TTC549 (cell line): Measurements from ENCODE around the gene MAPRE2.

Source experiments
- FAIRE-seq: peaks from 2 replicates; lab custom pipeline; 2012; peaks lifted over from hg19 to GRCh38; lab: Jason Lieb, UNC

Gene MAPRE2

DNA sequence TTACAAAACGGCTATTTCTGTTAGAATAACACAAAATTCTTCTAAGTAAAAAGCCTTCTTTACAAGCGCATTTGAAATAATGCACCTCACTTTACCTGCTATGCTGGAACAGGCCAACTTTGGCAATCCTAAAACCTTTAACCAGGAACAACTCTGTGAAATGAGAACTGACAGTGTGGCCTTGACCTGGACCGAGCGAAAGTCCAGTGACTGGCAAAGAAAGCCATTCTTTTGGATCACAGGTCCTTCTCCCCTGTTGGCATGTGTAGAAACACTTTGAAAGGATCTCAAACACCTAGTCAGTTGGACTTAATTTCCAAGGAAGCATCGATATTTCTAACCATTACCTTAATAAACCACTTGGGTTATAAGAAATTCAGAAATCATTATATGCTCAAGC lies 21.2 kb downstream of the MAPRE2 start:
- no peak for FAIRE-seq

DNA sequence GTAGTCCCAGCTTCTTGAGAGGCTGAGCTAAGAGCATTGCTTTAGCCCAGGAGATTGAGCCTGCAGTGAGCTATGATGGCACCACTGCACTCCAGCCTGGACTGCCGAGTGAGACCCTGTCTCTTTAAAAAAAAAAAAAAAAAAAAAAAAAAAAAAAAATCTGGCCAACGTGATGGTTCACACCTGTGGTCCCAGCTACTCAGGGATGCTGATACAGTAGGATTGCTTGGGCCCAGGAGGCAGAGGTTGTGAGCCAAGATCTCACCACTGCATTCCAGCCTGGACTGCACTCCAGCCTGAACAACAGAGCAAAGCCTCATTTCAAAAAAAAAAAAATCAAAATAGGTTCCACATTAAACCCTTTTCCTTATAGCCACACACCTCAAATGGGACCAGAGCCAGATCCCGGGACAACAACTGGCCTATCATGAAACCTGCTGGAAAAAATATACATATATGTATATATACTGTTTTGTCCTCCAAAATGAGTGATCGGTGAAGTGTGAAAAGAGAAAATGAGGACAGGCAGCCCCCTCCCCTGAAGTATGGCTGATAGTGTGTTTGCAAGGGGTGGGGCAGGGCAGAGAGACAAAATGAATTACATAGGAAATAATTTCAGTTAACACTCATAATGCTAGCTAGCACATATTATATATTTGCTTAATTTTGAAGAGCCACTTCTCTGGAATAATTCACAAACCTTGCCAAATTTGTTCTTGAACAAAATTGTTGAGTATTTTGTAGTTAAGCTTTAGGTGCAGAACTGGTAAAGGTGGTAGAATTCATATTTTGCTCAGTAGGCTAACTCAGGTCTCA lies 22.9 kb downstream of the MAPRE2 start:
- no peak for FAIRE-seq

DNA sequence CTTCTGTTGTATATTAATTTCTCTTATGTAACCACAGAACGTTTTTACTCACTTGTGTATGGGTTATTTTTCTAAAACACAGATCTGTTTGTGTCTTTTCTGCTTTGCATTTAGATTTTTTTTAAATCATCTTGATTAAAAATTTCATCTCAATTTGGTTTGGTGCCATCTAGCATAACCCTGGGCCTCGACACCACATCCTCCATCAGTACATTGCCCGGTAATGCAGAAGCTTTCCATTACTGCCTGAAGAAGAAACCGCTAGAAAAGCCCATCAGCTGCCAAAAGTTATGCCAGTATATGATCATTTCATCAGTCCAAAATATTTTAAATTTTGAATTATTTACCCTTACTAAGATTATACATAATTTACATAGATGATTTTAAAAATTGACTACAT lies 26.2 kb downstream of the MAPRE2 start:
- no peak for FAIRE-seq

DNA sequence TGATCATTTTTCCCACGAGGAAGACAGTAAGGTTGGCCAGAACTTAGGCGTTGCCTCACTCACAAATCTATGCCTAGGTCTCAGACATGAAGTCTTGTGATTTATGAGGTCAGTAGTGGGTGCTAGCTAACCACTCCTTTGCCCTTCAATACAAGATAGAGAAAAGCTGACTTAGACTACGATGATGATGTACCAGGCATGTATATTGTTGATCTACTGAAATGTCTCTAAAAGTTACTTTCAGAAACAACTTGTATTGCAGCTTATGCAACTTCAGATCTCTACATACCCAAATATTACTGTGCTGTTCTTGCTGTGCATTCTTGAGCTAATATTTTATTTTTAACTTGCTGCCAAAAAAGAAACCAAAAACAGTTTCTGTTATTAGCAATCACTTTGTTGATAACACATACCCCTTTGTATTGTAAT lies 30.6 kb downstream of the MAPRE2 start:
- no peak for FAIRE-seq

DNA sequence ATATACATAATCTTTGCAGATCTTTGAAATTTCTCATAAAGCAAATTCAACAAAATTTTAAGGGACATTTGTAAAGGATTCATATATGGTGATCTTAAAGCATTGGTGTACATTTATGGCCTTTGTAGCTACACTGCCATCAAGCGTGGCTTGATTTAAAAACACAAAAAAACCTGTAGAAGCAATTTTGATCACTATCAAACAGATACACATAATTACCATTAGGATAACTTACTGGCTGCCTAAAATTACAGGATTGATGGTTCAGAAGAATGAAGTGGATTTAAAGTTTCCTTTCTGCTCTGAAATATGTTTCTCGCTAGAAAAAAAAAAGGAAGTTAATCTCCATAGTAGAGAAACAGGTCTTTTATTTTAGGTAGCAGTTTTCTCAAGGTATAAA lies 31.4 kb downstream of the MAPRE2 start:
- no peak for FAIRE-seq

DNA sequence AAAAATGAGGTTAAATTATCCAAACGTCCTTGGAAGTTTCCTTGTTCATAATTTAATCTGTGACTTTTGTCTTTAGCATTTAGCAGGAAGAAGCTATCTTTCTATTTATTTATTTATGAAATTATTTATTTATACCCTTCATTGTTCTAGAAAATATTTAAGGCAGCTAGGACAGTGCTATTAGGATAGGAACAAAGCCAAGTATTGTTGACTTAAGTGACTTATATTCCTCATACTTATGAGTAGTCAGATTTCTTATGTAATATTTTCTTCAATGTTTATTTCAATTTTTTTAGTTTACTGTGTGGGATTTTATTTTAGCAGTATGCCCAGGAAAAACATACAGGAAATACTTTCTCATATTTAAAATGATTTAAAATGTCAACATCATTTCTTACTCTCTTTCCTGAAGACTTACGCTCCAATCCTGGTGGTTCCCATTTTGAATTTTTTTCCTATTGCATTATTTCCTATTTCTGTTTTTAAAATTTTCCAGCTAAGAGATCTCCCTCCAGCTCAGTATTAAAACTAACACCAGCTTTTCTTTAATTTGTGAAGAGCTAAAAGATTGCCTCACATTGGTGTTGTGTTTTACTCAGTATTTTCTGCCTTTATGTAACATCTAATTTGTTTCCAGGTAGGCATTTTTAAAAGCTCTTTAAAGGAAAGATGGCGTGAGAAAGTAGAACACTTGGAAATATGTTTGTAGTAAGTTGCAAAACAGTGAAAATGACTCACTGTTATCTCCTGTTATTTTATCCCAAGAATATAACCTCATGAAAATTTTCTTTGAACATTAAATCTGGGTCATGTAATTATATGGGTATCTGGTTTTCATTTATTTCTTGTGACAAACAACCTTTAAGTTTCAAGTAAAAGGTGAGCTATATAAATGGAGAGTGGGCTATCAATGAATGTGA lies 32.2 kb downstream of the MAPRE2 start:
- FAIRE-seq: no peak

DNA sequence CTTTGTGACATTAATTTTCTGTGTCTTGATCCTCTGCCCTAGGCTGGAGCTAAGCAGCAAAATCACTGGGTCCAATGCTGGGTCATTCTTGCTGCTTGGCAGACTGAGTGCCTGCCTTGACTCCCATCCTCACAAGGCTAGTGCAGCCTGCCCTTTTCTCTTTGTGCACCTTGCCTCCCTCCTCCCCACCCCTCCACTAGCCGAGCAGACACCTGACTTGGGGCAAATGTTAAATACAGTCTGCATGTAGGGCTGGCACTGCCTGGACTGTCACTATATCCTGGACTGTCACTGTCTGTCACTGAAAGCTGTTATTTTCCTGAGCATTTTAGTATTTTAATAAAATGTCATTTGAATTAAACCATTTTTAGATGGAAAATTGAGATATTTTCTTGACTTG lies 33.4 kb downstream of the MAPRE2 start:
- no peak for FAIRE-seq

DNA sequence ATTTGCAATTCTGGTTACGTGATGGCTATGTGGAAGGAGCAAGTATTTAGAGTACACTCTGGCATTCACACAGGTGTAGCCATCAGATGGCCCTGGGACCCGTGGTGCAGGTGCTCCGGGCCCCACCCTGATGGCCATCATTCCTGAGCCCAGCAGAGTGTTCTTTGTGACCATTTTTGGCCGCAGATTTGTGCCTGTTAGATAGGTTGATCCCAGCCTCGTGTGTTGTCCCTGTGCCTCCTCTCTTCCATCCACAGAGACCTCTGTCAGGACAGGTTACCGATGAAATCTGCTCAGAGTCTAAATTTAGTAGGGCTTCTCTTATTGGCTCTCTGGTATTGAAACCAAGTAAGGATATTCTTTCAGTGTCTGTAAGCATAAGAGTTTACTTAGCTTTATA lies 33.9 kb downstream of the MAPRE2 start:
- no peak for FAIRE-seq

DNA sequence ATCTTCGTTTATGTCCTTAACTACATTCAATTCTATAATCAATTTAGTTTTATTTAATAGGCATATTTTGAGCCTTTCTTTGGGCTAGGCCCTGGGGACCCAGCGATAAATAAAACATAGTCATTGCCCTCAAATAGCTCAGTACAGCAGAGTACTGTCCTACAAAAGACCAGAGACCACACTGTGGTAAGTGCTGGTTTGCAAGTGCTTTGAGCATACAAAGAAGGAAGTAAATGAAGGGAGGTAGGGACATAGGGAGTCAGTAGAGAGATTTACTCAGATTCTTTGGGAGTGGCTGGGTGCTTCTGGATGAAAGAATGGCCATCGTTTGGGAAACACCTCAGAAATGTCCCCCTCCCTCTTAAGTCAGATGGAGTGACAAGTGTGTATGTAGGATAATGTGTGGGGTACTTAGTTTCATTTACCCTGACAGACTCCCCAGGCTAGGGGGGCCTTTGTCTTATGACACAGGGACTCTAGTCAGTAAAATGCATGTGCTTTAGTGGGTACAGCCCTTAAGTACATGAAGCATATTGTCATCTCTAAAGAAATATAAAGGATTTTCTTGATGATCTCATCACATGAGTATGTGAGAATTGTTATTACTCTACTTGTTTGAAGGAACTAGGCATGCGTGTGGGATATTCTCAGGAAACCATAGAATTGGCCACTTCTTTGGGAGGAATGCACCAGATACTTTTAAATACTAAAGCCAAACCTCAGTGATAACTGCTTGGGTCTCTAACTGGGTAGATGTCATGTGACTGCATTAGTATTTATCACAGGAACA lies 35.1 kb downstream of the MAPRE2 start:
- FAIRE-seq: no peak

DNA sequence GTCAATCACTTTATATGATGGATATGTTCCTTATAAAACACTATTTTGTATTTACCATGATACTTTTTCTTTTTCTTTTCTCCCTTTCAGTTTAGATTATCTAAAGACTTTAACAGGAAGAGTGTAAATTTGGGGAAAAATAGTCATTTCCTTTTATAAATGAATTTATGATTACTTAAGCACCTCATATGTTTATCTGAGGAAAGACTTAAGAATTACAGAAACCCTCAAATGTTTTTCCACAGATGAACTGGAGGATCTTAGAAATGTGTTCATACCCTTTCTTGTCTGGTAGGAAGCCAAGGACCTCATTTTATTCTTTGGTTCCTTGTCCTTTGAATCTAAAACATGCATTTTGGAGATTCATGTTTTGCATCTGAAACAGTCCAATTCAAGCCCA lies 36.7 kb downstream of the MAPRE2 start:
- FAIRE-seq: no peak

DNA sequence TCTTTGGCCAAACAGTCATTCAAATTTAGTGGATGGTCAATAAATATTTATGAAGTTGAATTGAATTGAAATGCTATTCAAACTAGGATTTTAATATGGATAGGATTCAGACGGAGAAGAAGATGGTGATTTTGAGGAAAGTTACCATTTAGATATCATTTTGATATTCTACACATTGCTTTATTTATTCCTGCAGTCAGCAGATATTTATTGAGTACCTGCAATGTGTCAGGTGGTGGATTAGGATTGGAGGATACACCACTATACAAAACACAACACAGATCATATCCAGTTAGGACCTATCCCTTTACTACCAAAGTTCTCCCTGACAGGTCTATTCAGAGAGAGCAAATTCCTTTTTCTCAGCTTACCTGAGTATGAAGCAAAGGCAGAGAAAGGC lies 38.8 kb downstream of the MAPRE2 start:
- FAIRE-seq: no peak

DNA sequence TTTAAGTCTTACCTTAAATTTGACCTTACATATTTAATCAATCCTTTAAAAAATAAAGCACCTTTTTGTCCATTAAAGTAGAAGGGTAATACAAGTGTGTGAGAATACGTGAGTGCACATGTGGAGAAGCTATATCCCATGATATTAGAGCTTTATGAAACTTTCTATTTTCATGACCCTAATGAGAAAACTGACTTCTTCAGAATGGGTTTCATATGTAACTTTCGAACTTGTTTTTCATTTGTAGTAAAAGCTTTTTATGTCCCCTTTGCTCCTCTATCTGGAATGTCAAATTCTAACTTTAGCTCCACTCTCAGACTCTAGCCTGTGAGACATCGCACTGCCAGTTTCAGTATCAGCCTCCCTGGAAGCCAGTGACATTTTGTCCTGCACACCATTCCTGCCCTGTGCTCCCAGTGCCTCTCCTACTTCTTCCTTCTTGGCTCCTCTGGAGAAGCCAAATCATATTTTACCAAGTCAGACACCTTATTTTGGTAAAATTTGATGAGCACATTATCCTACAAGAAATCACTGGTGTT lies 42.0 kb downstream of the MAPRE2 start:
- FAIRE-seq: no peak

DNA sequence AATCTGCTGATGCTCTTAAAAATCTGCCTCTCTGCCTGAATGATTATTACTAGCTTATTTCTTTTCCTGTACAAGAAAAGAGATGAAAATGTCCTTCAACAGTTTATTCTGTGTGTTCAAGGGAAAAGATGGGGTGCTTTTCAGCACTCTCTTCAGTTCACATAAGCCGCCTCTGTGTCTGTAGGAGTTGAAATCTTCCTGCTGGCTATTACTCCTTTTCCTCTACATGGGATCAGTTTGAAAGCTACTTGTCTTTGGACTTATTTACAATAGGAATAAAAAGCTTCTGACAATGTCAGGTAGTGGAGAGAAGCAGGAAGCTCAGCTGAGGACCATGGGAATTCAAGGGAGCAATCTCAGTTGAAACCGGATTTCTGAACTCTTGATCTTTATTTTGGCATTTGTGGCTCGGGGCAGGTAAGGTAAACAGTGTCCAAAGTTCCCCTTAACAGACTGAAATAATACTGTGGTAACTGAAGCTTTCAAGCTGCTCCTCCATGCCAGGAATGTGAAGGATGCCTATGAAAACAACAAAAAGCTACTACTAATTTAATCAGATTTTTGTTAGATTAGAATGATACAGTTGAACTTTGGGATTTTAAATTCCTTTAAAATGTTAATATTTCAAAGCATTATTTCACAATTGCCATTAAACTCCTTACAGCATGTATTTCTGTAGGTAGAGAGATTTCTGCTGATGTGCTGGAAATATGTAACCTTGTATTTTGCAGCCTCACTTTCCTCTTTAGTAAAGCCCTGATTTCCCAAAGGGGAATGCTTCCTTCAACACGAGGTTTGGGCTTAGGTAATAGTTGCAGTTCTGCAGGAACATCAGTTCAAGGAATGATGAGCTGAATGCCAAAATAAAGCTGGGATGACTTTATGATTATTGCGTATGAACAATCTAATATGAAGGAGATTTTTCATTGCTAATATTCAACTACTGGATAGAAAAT lies 43.6 kb downstream of the MAPRE2 start:
- no peak for FAIRE-seq

DNA sequence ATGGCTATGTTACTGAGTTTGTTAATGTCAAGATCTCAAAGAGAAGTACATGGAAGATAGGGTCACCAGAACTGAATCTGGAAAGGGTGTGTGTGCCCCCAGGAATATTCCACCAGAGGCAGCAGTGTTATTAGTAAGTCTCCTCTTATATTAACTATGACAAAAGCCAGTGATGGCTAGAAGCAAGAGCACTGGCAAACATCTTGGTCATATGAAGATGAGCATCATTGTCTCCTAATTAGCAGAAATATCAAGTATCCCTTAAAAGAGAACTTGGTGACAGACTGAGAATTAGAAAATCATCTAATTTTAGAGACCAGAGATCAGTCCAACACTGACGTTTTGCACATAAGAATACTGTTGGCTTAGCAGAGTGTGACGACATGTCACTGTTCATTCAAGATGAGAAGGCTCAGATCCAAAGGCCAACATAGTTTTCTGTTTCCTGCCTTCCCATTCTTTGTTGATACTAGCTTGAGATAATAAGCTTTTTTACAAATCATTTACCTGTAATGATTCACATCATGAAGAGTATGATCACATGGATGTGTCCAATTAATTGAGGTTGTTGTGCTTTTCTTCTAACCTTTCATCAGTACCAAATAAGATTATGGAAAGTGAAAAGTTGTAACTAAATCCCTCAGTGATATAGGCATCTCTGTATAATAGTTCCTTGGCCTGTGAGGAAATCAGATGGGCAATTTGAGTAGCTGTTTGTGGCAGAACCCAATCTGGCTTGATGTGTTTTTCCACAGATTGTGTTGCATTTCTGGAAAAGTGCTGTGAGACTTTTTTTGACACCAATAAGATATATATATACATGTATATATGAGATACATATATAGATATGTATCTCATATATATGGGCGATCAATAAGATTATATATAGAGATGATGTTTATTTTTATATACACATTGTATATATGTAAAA lies 44.5 kb downstream of the MAPRE2 start:
- no peak for FAIRE-seq

DNA sequence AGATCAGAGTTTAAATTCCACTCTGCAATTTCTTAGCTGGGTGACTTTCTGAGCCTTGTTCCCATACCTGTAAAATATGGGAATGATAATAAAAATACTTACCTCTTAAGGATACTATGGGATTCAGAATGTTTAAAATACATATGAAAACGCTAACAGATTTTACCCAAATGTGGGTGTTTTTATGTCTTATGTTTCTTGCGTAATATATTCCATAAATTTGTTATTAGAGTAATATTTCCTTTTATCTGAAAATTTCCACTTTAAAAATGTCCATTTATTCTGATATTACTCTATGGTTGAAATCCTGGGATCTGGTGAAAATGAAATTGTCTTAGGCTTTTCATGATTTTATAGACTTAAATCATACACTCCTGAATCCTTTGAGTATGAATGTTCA lies 45.5 kb downstream of the MAPRE2 start:
- FAIRE-seq: no peak

DNA sequence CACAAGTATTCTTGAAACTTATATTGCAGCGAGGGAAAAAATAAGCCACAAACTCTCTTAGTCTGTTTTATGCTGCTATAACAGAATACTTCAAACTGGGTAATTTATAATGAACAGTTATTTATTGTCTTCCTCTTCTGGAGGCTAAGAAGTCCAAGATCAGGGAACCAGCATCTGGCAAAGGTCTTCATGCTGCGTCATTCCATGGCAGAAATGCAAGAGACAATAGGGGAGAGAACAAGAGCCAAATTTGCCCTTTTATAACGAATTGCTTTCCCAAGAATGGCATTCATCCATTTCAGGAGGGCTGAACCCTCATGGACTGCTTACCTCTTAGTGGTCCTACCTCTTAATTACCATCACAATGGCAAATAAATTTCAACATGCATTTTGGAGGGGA lies 46.5 kb downstream of the MAPRE2 start:
- FAIRE-seq: no peak

DNA sequence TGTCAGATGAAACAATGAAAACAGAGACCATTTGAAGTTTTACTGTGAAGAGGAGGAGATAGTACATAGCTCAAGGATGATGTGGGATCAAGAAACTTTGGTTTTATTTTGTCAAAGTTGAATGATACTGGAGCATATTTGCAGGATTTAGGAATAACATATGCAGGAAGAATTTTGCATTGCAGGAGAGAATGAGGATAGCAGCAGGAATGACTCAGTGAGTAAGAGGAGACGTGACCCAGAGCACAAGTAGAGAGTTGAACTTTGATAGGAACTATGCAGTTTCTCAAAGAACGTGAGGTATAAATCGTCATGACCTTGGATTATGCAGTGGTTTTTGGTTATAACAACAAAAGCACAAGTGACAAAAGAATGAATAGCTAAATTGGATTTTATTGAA lies 47.7 kb downstream of the MAPRE2 start:
- FAIRE-seq: no peak

DNA sequence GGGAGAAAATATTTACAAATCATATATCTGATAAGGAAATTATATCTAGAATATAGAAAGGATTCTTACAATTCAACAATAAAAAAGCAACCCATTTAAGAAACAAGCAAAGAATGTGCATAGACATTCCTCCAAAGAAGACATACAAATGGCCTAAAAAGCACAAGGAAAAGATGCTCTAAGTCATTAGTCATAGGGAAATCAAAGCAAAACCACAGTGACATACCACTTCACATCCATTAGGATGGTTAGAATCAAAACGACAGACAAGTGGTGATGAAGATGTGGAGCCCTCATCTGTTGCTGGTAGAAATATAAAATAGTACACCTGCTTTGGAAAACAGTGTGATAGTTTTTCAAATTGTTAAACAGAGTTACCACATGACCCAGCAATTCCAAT lies 48.2 kb downstream of the MAPRE2 start:
- FAIRE-seq: no peak

DNA sequence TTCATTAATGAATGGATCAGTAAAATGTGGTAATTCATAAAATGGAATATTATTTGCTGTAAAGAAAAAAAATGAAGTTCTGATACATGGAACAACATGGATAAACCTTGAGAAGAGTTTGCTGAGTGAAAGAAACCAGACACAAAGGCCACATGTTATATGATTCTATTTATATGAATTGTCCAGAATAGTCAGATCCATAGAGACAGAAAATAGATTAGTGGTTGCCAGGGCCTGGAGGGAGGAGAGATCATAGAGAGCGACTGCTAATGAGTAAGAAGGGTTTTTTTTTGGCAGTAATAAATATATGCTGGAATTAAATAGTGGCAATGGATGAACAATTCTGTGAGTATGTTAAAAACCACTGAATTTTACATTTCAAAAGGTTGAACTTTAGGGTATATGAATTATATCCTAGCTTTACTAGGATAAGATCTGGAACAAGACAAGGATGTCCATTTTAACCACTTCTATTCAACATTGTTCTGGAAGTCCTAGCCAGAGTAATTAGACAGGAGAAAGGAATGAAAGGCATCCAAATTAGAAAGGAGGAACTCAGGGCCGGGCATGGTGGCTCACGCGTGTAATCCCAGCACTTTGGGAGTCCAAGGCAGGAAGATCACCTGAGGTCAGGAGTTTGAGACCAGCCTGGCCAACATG lies 48.8 kb downstream of the MAPRE2 start:
- FAIRE-seq: no peak

DNA sequence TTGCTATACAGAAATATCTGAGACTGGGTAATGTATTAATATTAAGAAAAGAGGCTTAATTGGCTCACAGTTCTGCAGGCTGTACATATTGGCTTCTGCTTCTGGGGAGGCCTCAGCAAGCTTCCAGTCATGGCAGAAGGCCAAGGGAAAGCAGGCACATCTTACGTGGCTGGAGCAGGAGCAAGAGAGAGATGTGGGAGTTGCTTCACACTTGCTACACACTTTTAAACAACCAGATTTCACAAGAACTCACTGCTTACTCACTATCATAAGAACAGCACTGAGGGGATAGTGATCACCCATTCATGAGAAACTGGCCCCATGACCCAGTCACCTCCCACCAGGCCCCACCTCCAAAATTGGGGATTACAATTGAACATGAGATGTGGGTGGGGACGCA lies 50.6 kb downstream of the MAPRE2 start:
- no peak for FAIRE-seq
